ENCODE results near the gene KIF6.

GRCh38 chr6:39451831-39452230 lies 273.4 kb downstream of the KIF6 start:
- no peak for TF ChIP-seq EZH2 (IDR thresholded peaks at IDR 0.05)
- TF ChIP-seq POLR2AphosphoS5 (IDR thresholded peaks at IDR 0.05; ENCODE audit: borderline replicate concordance, low read depth, low read length) = no peak
